ENCODE measurements around the gene SMCO2.

The SMCO2 gene

GRCh38 chr12:27437839-27438238, 8.7 kb upstream of the SMCO2 start:
- Mint-ChIP-seq H3K9me3 (no peaks in the 10 kb centered on the region), H3K36me3 (no peaks in the 10 kb centered on the region), H3K4me1 (peaks cover 7% of the 10 kb centered on the region), H3K4me3 (no peak overlapping the region), H3K27me3 (peaks cover 4% of the 10 kb centered on the region), H3K27ac (no peak overlapping the region)

GRCh38 chr12:27447761-27448160, 1.2 kb downstream of the SMCO2 start:
- Mint-ChIP-seq H3K9me3 (no peaks in the 10 kb centered on the region), H3K36me3 (peaks cover 2% of the 10 kb centered on the region), H3K4me1 (no peaks in the 10 kb centered on the region), H3K27ac (no peak overlapping the region), H3K27me3 (no peaks in the 10 kb centered on the region), H3K4me3 (no peak overlapping the region)

- Mint-ChIP-seq H3K27me3 (no peaks in the 10 kb centered on the region), H3K4me1 (no peaks in the 10 kb centered on the region), H3K9me3 (no peaks in the 10 kb centered on the region), H3K36me3 (peaks cover 2% of the 10 kb centered on the region), H3K4me3 (no peak overlapping the region), H3K27ac (no peak overlapping the region)
These were observed 2.5 kb downstream of the SMCO2 start for GRCh38 chr12:27449026-27449425.

GRCh38 chr12:27449893-27450534, 3.5 kb downstream of the SMCO2 start:
- H3K27ac Mint-ChIP-seq: no peak overlapping the region
- H3K9me3 Mint-ChIP-seq: no peaks in the 10 kb centered on the region
- no peaks in the 10 kb centered on the region for H3K4me1 Mint-ChIP-seq
- H3K36me3 Mint-ChIP-seq: peaks cover 2% of the 10 kb centered on the region
- H3K27me3 Mint-ChIP-seq: no peaks in the 10 kb centered on the region
- H3K4me3 Mint-ChIP-seq: no peak overlapping the region

- no peaks in the 10 kb centered on the region for H3K9me3 Mint-ChIP-seq
- no peaks in the 10 kb centered on the region for H3K4me1 Mint-ChIP-seq
- H3K36me3 Mint-ChIP-seq: peaks cover 2% of the 10 kb centered on the region
- H3K27me3 Mint-ChIP-seq: no peaks in the 10 kb centered on the region
- no peak overlapping the region for H3K4me3 Mint-ChIP-seq
- H3K27ac Mint-ChIP-seq: no peak overlapping the region
These were observed 4.7 kb downstream of the SMCO2 start for GRCh38 chr12:27451036-27451825.

- no peak overlapping the region for H3K27ac Mint-ChIP-seq
- H3K27me3 Mint-ChIP-seq: no peaks in the 10 kb centered on the region
- no peaks in the 10 kb centered on the region for H3K9me3 Mint-ChIP-seq
- no peaks in the 10 kb centered on the region for H3K4me1 Mint-ChIP-seq
- H3K36me3 Mint-ChIP-seq: no peaks in the 10 kb centered on the region
- H3K4me3 Mint-ChIP-seq: no peak overlapping the region
These were observed 6.9 kb downstream of the SMCO2 start for GRCh38 chr12:27453421-27453820.

GRCh38 chr12:27455589-27455988, 9.1 kb downstream of the SMCO2 start:
- H3K4me1 Mint-ChIP-seq: peaks cover 6% of the 10 kb centered on the region
- no peaks in the 10 kb centered on the region for H3K27me3 Mint-ChIP-seq
- H3K4me3 Mint-ChIP-seq: no peak overlapping the region
- no peaks in the 10 kb centered on the region for H3K36me3 Mint-ChIP-seq
- H3K9me3 Mint-ChIP-seq: no peaks in the 10 kb centered on the region
- H3K27ac Mint-ChIP-seq: no peak overlapping the region

- H3K36me3 Mint-ChIP-seq: no peaks in the 10 kb centered on the region
- no peaks in the 10 kb centered on the region for H3K27me3 Mint-ChIP-seq
- H3K9me3 Mint-ChIP-seq: no peaks in the 10 kb centered on the region
- peaks cover 14% of the 10 kb centered on the region for H3K4me1 Mint-ChIP-seq
- no peak overlapping the region for H3K27ac Mint-ChIP-seq
- H3K4me3 Mint-ChIP-seq: no peak overlapping the region
These were observed 10.1 kb downstream of the SMCO2 start for GRCh38 chr12:27456618-27457017.

- Mint-ChIP-seq H3K4me1 (peaks cover 23% of the 10 kb centered on the region), H3K36me3 (no peaks in the 10 kb centered on the region), H3K4me3 (peak overlapping the region; percentile 23), H3K27me3 (no peaks in the 10 kb centered on the region), H3K9me3 (no peaks in the 10 kb centered on the region), H3K27ac (peak overlapping the region; percentile 23)
These were observed 14.0 kb downstream of the SMCO2 start for GRCh38 chr12:27460471-27460978.

GRCh38 chr12:27462151-27462694, 15.7 kb downstream of the SMCO2 start:
- Mint-ChIP-seq H3K27me3 (no peaks in the 10 kb centered on the region), H3K4me1 (peaks cover 23% of the 10 kb centered on the region), H3K9me3 (no peaks in the 10 kb centered on the region), H3K36me3 (no peaks in the 10 kb centered on the region), H3K4me3 (peak overlapping the region; percentile 5), H3K27ac (no peak overlapping the region)

- Mint-ChIP-seq H3K27ac (no peak overlapping the region), H3K4me1 (peaks cover 23% of the 10 kb centered on the region), H3K36me3 (no peaks in the 10 kb centered on the region), H3K9me3 (no peaks in the 10 kb centered on the region), H3K4me3 (no peak overlapping the region), H3K27me3 (no peaks in the 10 kb centered on the region)
These were observed 16.3 kb downstream of the SMCO2 start for GRCh38 chr12:27462851-27463250.

- no peak overlapping the region for H3K27ac Mint-ChIP-seq
- peaks cover 23% of the 10 kb centered on the region for H3K4me1 Mint-ChIP-seq
- H3K9me3 Mint-ChIP-seq: no peaks in the 10 kb centered on the region
- H3K4me3 Mint-ChIP-seq: no peak overlapping the region
- H3K36me3 Mint-ChIP-seq: no peaks in the 10 kb centered on the region
- H3K27me3 Mint-ChIP-seq: no peaks in the 10 kb centered on the region
These were observed 17.1 kb downstream of the SMCO2 start for GRCh38 chr12:27463511-27464219.

- no peaks in the 10 kb centered on the region for H3K27me3 Mint-ChIP-seq
- peaks cover 23% of the 10 kb centered on the region for H3K4me1 Mint-ChIP-seq
- H3K36me3 Mint-ChIP-seq: no peaks in the 10 kb centered on the region
- H3K27ac Mint-ChIP-seq: no peak overlapping the region
- no peaks in the 10 kb centered on the region for H3K9me3 Mint-ChIP-seq
- no peak overlapping the region for H3K4me3 Mint-ChIP-seq
These were observed 17.7 kb downstream of the SMCO2 start for GRCh38 chr12:27464220-27464554.

GRCh38 chr12:27467641-27468040, 21.1 kb downstream of the SMCO2 start:
- no peak overlapping the region for H3K4me3 Mint-ChIP-seq
- H3K27ac Mint-ChIP-seq: no peak overlapping the region
- H3K9me3 Mint-ChIP-seq: no peaks in the 10 kb centered on the region
- H3K4me1 Mint-ChIP-seq: peaks cover 8% of the 10 kb centered on the region
- no peaks in the 10 kb centered on the region for H3K27me3 Mint-ChIP-seq
- H3K36me3 Mint-ChIP-seq: no peaks in the 10 kb centered on the region

- no peaks in the 10 kb centered on the region for H3K36me3 Mint-ChIP-seq
- H3K27me3 Mint-ChIP-seq: no peaks in the 10 kb centered on the region
- no peak overlapping the region for H3K27ac Mint-ChIP-seq
- H3K4me1 Mint-ChIP-seq: peaks cover 14% of the 10 kb centered on the region
- no peak overlapping the region for H3K4me3 Mint-ChIP-seq
- no peaks in the 10 kb centered on the region for H3K9me3 Mint-ChIP-seq
These were observed 21.7 kb downstream of the SMCO2 start for GRCh38 chr12:27468241-27468640.

Measured in activated naive CD4-positive, alpha-beta T cell treated with anti-CD3 and anti-CD28 coated beads, Interleukin-2, amount 50 U/mL, for 24 hours (primary cell).